NCI-H524 treated with DMSO at 0.1 percent for 48 hours (cell line): ENCODE measurements around the gene PI3.
"Not testable (repeated sequence)": the region's sequence is repeated elsewhere in the genome, so short reads cannot be mapped to it uniquely, and the experiment has no call there.

Experiments used
- DNase-seq: peaks from one replicate; lab custom pipeline; 2025; lab: John Stamatoyannopoulos, UW

PI3 gene

GRCh38 chr20:45174434-45175364, at the start of gene PI3:
TSS of gene PI3 (plus strand) at chr20:45174902. CDS start at chr20:45174923, 21 bp downstream.
- no peak for DNase-seq

- no peak for DNase-seq
These were observed 46.6 kb upstream of the PI3 start for GRCh38 chr20:45128099-45128498.

GRCh38 chr20:45136911-45137310, 37.8 kb upstream of the PI3 start:
- no peak for DNase-seq

GRCh38 chr20:45138561-45139300, 36.0 kb upstream of the PI3 start:
- DNase-seq, result no peak

GRCh38 chr20:45139733-45140375, 34.8 kb upstream of the PI3 start:
- DNase-seq, result peak; percentile 92

- DNase-seq, result no peak
These were observed 33.9 kb upstream of the PI3 start for GRCh38 chr20:45140836-45141235.

- no peak for DNase-seq
These were observed 25.6 kb upstream of the PI3 start for GRCh38 chr20:45149062-45149461.

- no peak for DNase-seq
These were observed 22.3 kb upstream of the PI3 start for GRCh38 chr20:45152405-45152804.

GRCh38 chr20:45153147-45153546, 21.6 kb upstream of the PI3 start:
- DNase-seq, result no peak

GRCh38 chr20:45153752-45154151, 20.9 kb upstream of the PI3 start:
- DNase-seq, result no peak

- no peak for DNase-seq
These were observed 20.5 kb upstream of the PI3 start for GRCh38 chr20:45154183-45154582.

- not testable (repeated sequence) for DNase-seq
These were observed 19.9 kb upstream of the PI3 start for GRCh38 chr20:45154794-45155193.

- no peak for DNase-seq
These were observed 18.0 kb upstream of the PI3 start for GRCh38 chr20:45156713-45157112.

GRCh38 chr20:45157962-45158361, 16.7 kb upstream of the PI3 start:
- DNase-seq, result no peak

- no peak for DNase-seq
These were observed 11.5 kb upstream of the PI3 start for GRCh38 chr20:45163083-45163803.

- no peak for DNase-seq
These were observed 9.8 kb upstream of the PI3 start for GRCh38 chr20:45164906-45165305.

- no peak for DNase-seq
These were observed 1.2 kb upstream of the PI3 start for GRCh38 chr20:45173522-45173921.

- DNase-seq, result peak; percentile 11
These were observed 2.0 kb downstream of the PI3 start for GRCh38 chr20:45176526-45177267.

GRCh38 chr20:45179166-45179565, 4.5 kb downstream of the PI3 start:
- no peak for DNase-seq

GRCh38 chr20:45181639-45182038, 6.9 kb downstream of the PI3 start:
- no peak for DNase-seq

- DNase-seq, result no peak
These were observed 8.4 kb downstream of the PI3 start for GRCh38 chr20:45183084-45183483.
